ENCODE data around the gene NEIL3.

The NEIL3 gene

GRCh38 chr4:177293208-177294033 is 16.3 kb upstream of the NEIL3 start:
- Histone ChIP-seq H3K4me2 (ENCODE audit: low read length) (no peak overlapping the region), H3K36me3 (ENCODE audit: control insufficient read depth, low read length) (no peaks in the 10 kb centered on the region), H3K27me3 (ENCODE audit: control insufficient read depth, low read length) (no peaks in the 10 kb centered on the region), H3K79me2 (ENCODE audit: control insufficient read depth, low read length) (no peaks in the 10 kb centered on the region), H3K4me3 (ENCODE audit: low read length) (no peak overlapping the region), H3F3A (ENCODE audit: control insufficient read depth, insufficient read depth) (no peaks in the 10 kb centered on the region), H3K9me2 (replicated peaks; ENCODE audit: control insufficient read depth, low read length) (no peaks in the 10 kb centered on the region), H3K27ac (ENCODE audit: low read depth, low read length) (no peak overlapping the region), H3K4me1 (ENCODE audit: control insufficient read depth, low read length) (no peaks in the 10 kb centered on the region), H3K9me3 (ENCODE audit: control insufficient read depth, insufficient read depth, low read length) (peaks cover 9% of the 10 kb centered on the region; the same call in 1 of the 2 replicates), H4K20me1 (ENCODE audit: control insufficient read depth, insufficient read depth, low read depth, low read length) (no peaks in the 10 kb centered on the region)
- no peak for TF ChIP-seq CTCF (IDR thresholded peaks at IDR 0.05; ENCODE audit: low read depth, low read length, poor library complexity, severe bottlenecking)
- no peak for TF ChIP-seq EZH2phosphoT487 (IDR thresholded peaks at IDR 0.05; ENCODE audit: borderline replicate concordance, low read length)

GRCh38 chr4:177297785-177298391 is 11.8 kb upstream of the NEIL3 start:
- Histone ChIP-seq H3K4me3 (ENCODE audit: low read length) (no peak overlapping the region), H3F3A (ENCODE audit: control insufficient read depth, insufficient read depth) (peaks cover 2% of the 10 kb centered on the region; the same call in 1 of the 2 replicates), H3K9me3 (ENCODE audit: control insufficient read depth, insufficient read depth, low read length) (peaks cover 9% of the 10 kb centered on the region; the same call in 1 of the 2 replicates), H3K36me3 (ENCODE audit: control insufficient read depth, low read length) (no peaks in the 10 kb centered on the region), H3K79me2 (ENCODE audit: control insufficient read depth, low read length) (no peaks in the 10 kb centered on the region), H3K9me2 (replicated peaks; ENCODE audit: control insufficient read depth, low read length) (no peaks in the 10 kb centered on the region), H3K4me2 (ENCODE audit: low read length) (no peak overlapping the region), H4K20me1 (ENCODE audit: control insufficient read depth, insufficient read depth, low read depth, low read length) (no peaks in the 10 kb centered on the region), H3K27ac (ENCODE audit: low read depth, low read length) (no peak overlapping the region), H3K4me1 (ENCODE audit: control insufficient read depth, low read length) (peaks cover 5% of the 10 kb centered on the region), H3K27me3 (ENCODE audit: control insufficient read depth, low read length) (no peaks in the 10 kb centered on the region)
- TF ChIP-seq EZH2phosphoT487 (IDR thresholded peaks at IDR 0.05; ENCODE audit: borderline replicate concordance, low read length) = no peak
- TF ChIP-seq CTCF (IDR thresholded peaks at IDR 0.05; ENCODE audit: low read depth, low read length, poor library complexity, severe bottlenecking) = no peak

- no peaks in the 10 kb centered on the region for H3K9me2 ChIP-seq (replicated peaks; ENCODE audit: control insufficient read depth, low read length)
- TF ChIP-seq CTCF (IDR thresholded peaks at IDR 0.05; ENCODE audit: low read depth, low read length, poor library complexity, severe bottlenecking) (no peak), EZH2phosphoT487 (IDR thresholded peaks at IDR 0.05; ENCODE audit: borderline replicate concordance, low read length) (no peak)
- H3F3A ChIP-seq (ENCODE audit: control insufficient read depth, insufficient read depth) = peaks cover 2% of the 10 kb centered on the region; the same call in 1 of the 2 replicates
- no peak overlapping the region for H3K27ac ChIP-seq (ENCODE audit: low read depth, low read length)
- no peaks in the 10 kb centered on the region for H4K20me1 ChIP-seq (ENCODE audit: control insufficient read depth, insufficient read depth, low read depth, low read length)
- H3K79me2 ChIP-seq (ENCODE audit: control insufficient read depth, low read length) = no peaks in the 10 kb centered on the region
- no peaks in the 10 kb centered on the region for H3K36me3 ChIP-seq (ENCODE audit: control insufficient read depth, low read length)
- peaks cover 9% of the 10 kb centered on the region; the same call in 1 of the 2 replicates for H3K9me3 ChIP-seq (ENCODE audit: control insufficient read depth, insufficient read depth, low read length)
- no peak overlapping the region for H3K4me2 ChIP-seq (ENCODE audit: low read length)
- no peaks in the 10 kb centered on the region for H3K27me3 ChIP-seq (ENCODE audit: control insufficient read depth, low read length)
- H3K4me3 ChIP-seq (ENCODE audit: low read length) = no peak overlapping the region
- H3K4me1 ChIP-seq (ENCODE audit: control insufficient read depth, low read length) = peaks cover 5% of the 10 kb centered on the region
Observed at GRCh38 chr4:177301126-177301639, 8.5 kb upstream of the NEIL3 start.
